ENCODE data around the gene BAD.

BAD gene

DNA sequence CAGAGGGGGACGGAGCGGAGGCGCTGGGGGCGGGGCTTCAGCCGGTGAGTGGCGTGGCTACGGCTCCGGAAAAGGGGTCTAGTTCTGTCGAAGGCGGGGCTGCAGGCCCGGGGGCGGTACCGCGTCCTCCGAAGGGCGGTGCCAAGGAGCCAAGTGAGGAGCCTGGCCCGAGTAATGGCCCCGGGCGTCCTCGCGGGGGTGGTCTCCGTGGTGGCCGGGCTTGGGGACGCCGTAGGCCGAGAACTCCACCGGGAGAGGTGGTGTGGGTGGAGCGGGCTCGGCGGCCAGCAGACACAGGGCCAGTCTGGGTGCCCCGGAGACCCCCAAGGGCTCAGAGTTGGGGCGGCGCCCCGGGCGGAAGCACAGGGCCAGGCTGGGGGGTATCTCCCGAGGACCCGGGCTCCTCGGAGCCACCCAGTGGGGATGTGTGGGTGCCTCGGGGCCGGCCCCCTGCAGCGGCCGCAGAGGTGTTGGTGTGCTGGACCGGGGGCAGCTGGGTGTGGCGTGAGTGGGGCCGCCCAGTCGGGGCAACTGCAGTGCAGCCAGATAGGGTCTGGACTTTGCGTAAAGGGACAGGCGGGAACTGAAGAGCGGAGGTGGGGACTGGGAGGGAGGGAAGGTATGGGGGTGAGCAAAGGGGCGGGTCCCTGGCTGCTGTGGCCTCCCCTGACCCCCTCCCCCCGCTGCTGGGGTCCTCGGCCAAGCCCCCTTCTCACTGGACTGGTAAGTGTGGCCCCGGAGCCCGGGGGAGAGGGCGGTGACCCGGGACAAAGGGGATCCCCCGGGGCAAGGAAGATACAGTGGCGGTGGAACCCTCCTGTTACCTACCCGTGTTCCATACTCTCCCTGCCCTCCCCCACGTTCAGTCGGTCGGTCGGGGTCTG is 42.7 kb downstream of the BAD start:
- no peak for FAIRE-seq

- FAIRE-seq = peak; percentile 97
Measured at GRCh38 chr11:64241241-64241490, 43.3 kb downstream of the BAD start.

- peak; percentile 61 for FAIRE-seq
Measured at GRCh38 chr11:64240435-64241240, 43.8 kb downstream of the BAD start, which contains the start of gene FKBP2. TSS of gene FKBP2 (plus strand) at chr11:64241095. CDS start at chr11:64242388, 1,293 bp downstream.

GRCh38 chr11:64239662-64240434 is 44.6 kb downstream of the BAD start:
- no peak for FAIRE-seq

GRCh38 chr11:64238999-64239398 is 45.5 kb downstream of the BAD start:
- FAIRE-seq = no peak

DNA sequence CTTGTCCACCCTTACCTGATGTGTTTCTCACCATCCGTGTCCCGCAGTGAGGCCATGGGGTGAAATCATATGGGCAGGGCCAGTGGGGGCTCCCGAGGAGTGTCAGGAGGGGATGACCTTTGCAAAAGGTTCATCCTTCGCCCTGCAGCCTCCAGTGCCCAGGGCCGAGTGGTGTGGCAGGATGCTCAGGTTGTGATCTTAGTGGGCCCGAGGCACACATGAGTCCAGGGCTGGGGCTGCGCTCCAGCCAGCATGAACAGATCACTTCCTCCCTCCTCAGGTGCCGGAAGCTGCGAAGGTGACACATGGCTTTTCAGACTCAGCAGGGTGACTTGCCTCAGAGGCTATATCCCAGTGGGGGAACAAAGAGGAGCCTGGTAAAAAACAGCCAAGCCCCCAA is 46.4 kb downstream of the BAD start:
- no peak for FAIRE-seq

- no peak for FAIRE-seq
Measured at GRCh38 chr11:64237484-64237951, 46.9 kb downstream of the BAD start.

DNA sequence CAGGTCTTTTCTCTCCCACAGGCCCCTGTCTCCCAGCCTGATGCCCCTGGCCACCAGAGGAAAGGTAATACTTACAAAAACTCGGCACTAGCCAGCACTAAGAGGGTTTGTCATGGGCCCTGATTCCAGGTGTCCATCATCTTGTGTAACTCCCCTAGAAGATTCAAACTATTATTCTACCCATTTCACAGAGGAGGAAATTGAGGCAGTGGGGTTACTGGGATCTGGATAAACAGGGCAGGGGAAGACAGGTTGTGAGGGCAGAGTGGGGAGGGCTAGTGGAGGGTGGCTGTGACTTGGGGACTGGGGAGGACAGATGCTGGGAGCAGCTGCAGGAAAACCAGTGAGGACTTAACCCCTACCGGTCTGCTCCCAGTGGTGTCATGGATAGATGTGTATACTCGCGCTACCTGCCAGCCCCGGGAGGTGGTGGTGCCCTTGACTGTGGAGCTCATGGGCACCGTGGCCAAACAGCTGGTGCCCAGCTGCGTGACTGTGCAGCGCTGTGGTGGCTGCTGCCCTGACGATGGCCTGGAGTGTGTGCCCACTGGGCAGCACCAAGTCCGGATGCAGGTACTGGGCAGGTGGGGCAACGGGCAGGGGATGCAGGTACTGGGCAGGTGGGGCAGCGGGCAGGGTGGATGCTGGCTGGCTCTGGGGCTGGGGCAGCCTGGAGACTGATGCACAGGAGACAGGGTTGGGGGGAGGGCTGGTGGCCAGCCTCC is 48.9 kb downstream of the BAD start:
- no peak for FAIRE-seq

GRCh38 chr11:64234647-64235379 is 49.7 kb downstream of the BAD start:
- FAIRE-seq = no peak

- FAIRE-seq = no peak
Measured at GRCh38 chr11:64233913-64234586, 50.4 kb downstream of the BAD start, which contains the start of gene VEGFB. TSS of gene VEGFB (plus strand) at chr11:64234584. CDS start at chr11:64234834, 250 bp downstream.

DNA sequence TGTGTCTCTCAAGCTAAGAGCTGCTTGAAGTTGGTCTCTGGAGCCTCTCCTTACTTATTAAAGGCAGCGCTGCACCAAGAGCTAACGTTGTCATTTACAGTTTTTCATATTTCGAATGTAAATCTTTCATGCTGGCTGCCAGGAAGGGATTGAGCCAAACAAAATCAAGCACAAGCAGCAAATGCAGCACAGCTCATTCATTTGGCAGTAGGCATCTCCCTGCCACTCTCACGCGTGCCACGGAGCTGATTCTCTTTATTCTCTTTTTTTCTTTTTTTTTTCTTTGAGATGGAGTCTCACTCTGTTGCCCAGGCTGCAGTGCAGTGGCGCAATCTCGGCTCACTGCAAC is 51.5 kb downstream of the BAD start:
- no peak for FAIRE-seq

DNA sequence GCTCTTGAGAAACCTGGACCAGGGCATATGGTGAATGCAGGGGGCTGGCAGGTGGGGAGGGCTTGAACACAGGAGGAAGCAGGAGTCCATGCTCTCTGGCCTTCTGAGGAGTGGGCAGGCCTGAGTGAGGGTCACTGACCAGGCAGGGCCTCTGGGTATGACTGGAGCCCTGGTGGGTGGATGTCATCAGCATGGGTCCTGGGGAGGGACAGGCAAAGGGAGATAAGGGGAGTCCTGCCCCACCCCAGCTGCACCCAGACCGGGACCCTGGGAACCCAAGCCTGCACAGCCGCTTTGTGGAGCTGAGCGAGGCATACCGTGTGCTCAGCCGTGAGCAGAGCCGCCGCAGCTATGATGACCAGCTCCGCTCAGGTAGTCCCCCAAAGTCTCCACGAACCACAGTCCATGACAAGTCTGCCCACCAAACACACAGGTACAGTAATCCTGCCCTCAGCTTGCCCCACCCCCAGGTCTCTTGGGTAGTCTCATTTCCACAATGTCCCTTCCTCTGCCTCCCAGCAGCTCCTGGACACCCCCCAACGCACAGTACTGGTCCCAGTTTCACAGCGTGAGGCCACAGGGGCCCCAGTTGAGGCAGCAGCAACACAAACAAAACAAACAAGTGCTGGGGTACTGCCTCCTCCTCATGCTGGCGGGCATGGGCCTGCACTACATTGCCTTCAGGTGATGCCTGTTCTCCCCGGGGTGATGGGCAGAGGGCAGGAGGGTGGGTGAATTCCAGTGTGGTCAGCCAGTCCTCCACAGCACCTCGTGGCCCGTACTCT is 52.1 kb downstream of the BAD start:
- FAIRE-seq = no peak

- FAIRE-seq = no peak
Measured at GRCh38 chr11:64231546-64231945, 52.9 kb downstream of the BAD start.

GRCh38 chr11:64230985-64231365 is 53.5 kb downstream of the BAD start:
- FAIRE-seq = no peak

- FAIRE-seq = peak; percentile 94
Measured at GRCh38 chr11:64230171-64230984, 54.1 kb downstream of the BAD start, which contains the start of gene DNAJC4. TSS of gene DNAJC4 (plus strand) at chr11:64230548. CDS start at chr11:64230855, 307 bp downstream.

DNA sequence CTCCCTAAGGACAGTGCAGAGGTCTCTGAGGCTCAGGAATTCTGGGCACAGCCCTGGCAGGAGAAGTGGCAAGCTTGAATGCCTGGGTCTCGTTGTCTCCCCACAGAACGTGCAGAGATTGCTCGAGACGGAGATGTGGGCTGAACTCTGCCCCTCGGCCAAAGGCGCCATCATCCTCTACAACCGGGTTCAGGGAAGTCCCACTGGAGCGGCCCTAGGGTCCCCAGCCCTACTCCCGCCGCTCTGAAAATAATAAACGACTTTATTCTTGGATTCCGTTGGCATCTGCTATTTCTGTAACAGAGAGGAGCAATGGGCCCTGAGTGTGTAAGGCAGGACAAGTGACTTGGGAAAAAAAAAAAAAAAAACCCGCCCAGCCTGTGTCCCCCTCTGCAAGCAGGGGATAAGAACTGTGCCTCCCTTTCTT is 54.7 kb downstream of the BAD start:
- no peak for FAIRE-seq

DNA sequence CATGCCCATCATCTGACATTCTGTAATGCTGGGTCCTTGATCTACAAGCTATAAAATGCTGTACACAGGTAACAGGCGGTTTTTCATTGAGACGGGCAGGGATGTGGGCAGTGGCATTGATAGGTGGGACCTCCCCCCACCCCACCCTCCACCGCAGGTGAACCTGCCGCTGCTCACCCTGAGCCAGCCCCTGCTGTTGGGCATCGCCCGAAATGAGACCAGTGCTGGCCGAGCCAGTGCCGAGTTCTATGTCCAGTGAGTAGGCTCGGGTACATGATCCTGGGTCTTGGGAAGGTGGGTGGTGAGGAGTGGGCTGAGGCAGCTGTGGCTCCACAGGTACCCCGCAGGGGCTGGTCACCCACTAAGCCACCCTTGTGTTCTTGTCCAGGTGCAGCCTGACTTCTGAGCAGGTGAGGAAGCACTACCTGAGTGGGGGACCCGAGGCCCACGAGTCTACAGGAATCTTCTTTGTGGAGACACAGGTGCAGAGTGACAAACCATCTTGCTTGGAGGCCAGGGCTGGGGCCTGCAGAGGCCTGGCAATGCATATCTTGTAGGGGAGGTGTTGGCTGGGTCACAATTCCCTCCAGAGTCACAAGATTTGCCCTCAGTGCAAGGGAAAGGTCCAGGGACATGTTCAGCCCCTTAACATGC is 55.2 kb downstream of the BAD start:
- FAIRE-seq = no peak

DNA sequence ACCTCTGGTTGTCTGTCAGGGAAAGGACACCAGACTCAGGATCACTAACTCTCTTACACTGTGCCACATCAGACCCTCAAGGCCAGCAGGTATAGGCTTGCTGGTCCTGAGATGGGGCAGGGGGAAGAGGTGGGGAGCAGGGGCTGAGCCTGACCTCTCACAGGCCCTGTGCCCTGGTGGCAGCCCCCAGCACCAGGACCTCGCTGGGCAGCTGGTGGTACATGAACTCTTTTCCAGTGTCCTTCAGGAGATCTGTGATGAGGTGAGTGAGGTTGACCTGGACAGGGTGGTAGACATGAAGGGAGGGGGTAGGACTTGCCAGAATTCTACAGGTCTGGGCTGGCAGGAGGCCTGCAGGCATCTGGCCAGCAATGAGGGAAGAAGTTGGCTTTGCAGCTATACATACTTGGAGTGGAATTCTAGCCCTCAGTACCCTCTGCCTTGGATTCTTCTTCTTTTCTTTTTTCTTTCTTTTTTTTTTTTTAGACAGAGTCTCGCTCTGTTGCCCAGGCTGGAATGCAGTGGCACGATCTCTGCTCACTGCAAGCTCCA is 57.0 kb downstream of the BAD start:
- no peak for FAIRE-seq
